Transverse colon (tissue), 4 donors: ENCODE results near the gene UPB1. TPM values are rescaled to one million over a fixed set of nuclear protein-coding genes. Genes with fewer than 3 reads are reported as not detected.

Source experiments
- DNase-seq: peaks from one replicate; pipeline ENCODE4 v3.0.0-alpha.2; 2019
- H3K27ac ChIP-seq, 4 donors: fragments of 200-600 bp; sonication (generic); 2 replicates each; pipeline ENCODE4 v1.5.1; 2016 to 2018; ENCODE audit warnings: inconsistent platforms in 4 of 4
- H3K27me3 ChIP-seq: fragments of 200-600 bp; sonication (generic); 2 replicates; pipeline ENCODE4 v1.5.1; 2017; ENCODE audit warnings: inconsistent platforms
- H3K36me3 ChIP-seq, 4 donors: fragments of 200-600 bp; sonication (generic); 2 replicates each; pipeline ENCODE4 v1.5.1; 2017 to 2019; ENCODE audit warnings: inconsistent platforms in 4 of 4
- H3K4me1 ChIP-seq, 4 donors: fragments of 200-600 bp; sonication (generic); 2 replicates each; pipeline ENCODE4 v1.5.1; 2017 to 2020; ENCODE audit warnings: inconsistent platforms in 4 of 4
- H3K4me3 ChIP-seq, 4 donors: fragments of 200-600 bp; sonication (generic); 1 replicate in 1 of 4; 2 replicates in 3 of 4; pipeline versions ENCODE4 v1.5.1 to v1.6.1; 2017 to 2019; ENCODE audit warnings: inconsistent platforms in 4 of 4
- H3K9me3 ChIP-seq, 2 donors: fragments of 200-600 bp; sonication (generic); 2 replicates each; pipeline ENCODE4 v1.5.1; 2017 to 2019; ENCODE audit warnings: inconsistent platforms in 2 of 2
- CTCF ChIP-seq, 5 experiments: fragments of 200-600 bp in 3 of 5; fragments of 450-650 bp in 2 of 5; sonication (generic) in 3 of 5; IDR thresholded peaks; 1 replicate in 2 of 5; 2 replicates in 3 of 5; pipeline ENCODE4 v1.5.1; 2016 to 2017; ENCODE audit warnings: antibody characterized with exemption in 5 of 5, inconsistent platforms in 3 of 5, mild to moderate bottlenecking in 2 of 5, moderate library complexity in 1 of 5
- EP300 ChIP-seq: sonication (generic); formaldehyde crosslinking; IDR thresholded peaks from one replicate; pipeline ENCODE4 v1.6.1; 2017; ENCODE audit warnings: antibody characterized with exemption, low read depth
- POLR2A ChIP-seq: fragments of 450-650 bp; IDR thresholded peaks from one replicate; pipeline ENCODE4 v1.6.1; 2016; ENCODE audit warnings: antibody characterized with exemption, mild to moderate bottlenecking, moderate library complexity
- POLR2AphosphoS5 ChIP-seq, 3 donors: sonication (generic); formaldehyde crosslinking; IDR thresholded peaks; one replicate each; pipeline ENCODE4 v1.6.1; 2016; ENCODE audit warnings: antibody characterized with exemption in 3 of 3
- WGBS, 2 donors: methylation state at CpG; one replicate each; pipeline ENCODE4 v1.1.5; 2018; ENCODE audit warnings: low coverage in 1 of 2; 5-methylcytosine and 5-hydroxymethylcytosine counted together
- in situ Hi-C, 4 donors: fragments of 200-750 bp; cut with MboI; loops; one replicate each; pipeline versions ENCODE4 v1.15.0 to v1.15.1; 2017; ENCODE audit warnings: low sequenced_read_pairs in 3 of 4, low pct_ligation_motif_present in 1 of 4, low pct_unique_long_range_greater_than_20kb in 1 of 4
- intact Hi-C: fragments of 100-400 bp; cut with DNase I; formaldehyde crosslinking; loops from one replicate; pipeline ENCODE4 v1.15.1; 2023; ENCODE audit warnings: low total_unique reads
- total RNA-seq, 4 donors: library from RNA; depleted of rRNA; stranded (reverse); fragments of >200 nt; gene quantifications; one replicate each; pipeline ENCODE4 v1.1.0, GENCODE V29; 2016

The UPB1 gene
- total RNA-seq, 4 donors from 2014 or later, result 0.32 TPM; not detected in 3

DNA sequence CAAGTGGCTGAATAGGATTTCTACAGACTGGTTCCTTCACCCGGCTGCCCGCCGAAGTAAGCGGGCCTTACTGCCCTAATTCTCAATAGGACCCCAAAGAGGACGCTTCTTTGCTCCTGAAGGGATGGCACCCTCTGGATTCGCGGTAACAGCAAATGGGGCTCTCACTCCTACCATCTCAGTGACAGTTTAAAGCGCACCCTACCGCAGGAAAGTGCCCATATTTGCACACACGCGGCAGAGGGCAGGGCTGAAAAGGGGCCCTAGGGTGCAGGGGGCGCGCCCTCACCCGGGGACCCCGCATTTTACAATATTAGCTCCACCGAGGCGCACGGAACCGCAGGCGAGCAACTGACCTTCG lies 985 bp upstream of the UPB1 start:
- Histone ChIP-seq H3K4me3 (peak overlapping the region in 2 of 4 donors; percentile 15 to 26), H3K36me3 (no peaks in the 10 kb centered on the region), H3K27ac (no peak overlapping the region), H3K9me3 (no peaks in the 10 kb centered on the region), H3K4me1 (peaks cover 0 to 9% (median 8%) of the 10 kb centered on the region in 4 donors), H3K27me3 (peaks cover 42% of the 10 kb centered on the region)
- in situ Hi-C loops (no loop called here), intact Hi-C loops (no loop called here)
- 52% methylated on average over 21 of the region's 21 CpGs; no CpG with 5 or more reads in 1 of the 2 donors for WGBS, 2 donors
- TF ChIP-seq EP300 (no peak), POLR2A (no peak), CTCF (IDR thresholded peaks at IDR 0.05) (no peak), POLR2AphosphoS5 (IDR thresholded peaks at IDR 0.05) (no peak)
- no peak for DNase-seq

DNA sequence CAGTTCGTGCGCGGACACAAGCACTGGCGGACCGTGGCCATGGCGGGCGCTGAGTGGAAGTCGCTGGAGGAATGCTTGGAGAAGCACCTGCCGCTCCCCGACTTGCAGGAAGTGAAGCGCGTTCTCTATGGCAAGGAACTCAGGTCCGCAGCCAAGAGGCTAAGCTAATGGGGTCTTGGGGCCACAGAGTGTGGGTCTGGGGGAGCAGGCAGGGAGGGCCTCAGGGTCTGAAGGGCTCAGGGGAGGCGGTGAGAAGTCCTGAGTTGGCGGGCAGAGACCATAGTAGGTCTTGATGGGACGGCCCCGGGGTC lies 188 bp downstream of the UPB1 start:
- Histone ChIP-seq H3K27me3 (peaks cover 42% of the 10 kb centered on the region), H3K36me3 (no peaks in the 10 kb centered on the region), H3K27ac (no peak overlapping the region), H3K4me3 (no peak overlapping the region), H3K4me1 (peaks cover 0 to 9% (median 8%) of the 10 kb centered on the region in 4 donors), H3K9me3 (no peaks in the 10 kb centered on the region)
- intact Hi-C loops, result no loop called here
- WGBS, 2 donors, result 96% methylated on average over 17 of the region's 17 CpGs; no CpG with 5 or more reads in 1 of the 2 donors
- no peak for DNase-seq
- no peak for TF ChIP-seq POLR2A
- TF ChIP-seq EP300, result no peak
- TF ChIP-seq CTCF (IDR thresholded peaks at IDR 0.05), result no peak
- TF ChIP-seq POLR2AphosphoS5 (IDR thresholded peaks at IDR 0.05), result no peak
- in situ Hi-C loops, result no loop called here

GRCh38 chr22:24496234-24496633 lies 1.1 kb downstream of the UPB1 start:
- WGBS, 2 donors, result 80 to 85% methylated on average over 1 to 5 of the region's 5 CpGs
- Histone ChIP-seq H3K27me3 (peaks cover 42% of the 10 kb centered on the region), H3K36me3 (no peaks in the 10 kb centered on the region), H3K27ac (no peak overlapping the region), H3K4me3 (no peak overlapping the region), H3K9me3 (no peaks in the 10 kb centered on the region), H3K4me1 (peaks cover 0 to 9% (median 8%) of the 10 kb centered on the region in 4 donors)
- DNase-seq, result no peak
- intact Hi-C loops (no loop called here), in situ Hi-C loops (no loop called here)
- no peak for TF ChIP-seq POLR2AphosphoS5 (IDR thresholded peaks at IDR 0.05)
- no peak for TF ChIP-seq CTCF (IDR thresholded peaks at IDR 0.05)
- TF ChIP-seq EP300, result no peak
- TF ChIP-seq POLR2A, result no peak

GRCh38 chr22:24496661-24497060 lies 1.5 kb downstream of the UPB1 start:
- peaks cover 0 to 9% (median 8%) of the 10 kb centered on the region in 4 donors for H3K4me1 ChIP-seq
- no peaks in the 10 kb centered on the region for H3K9me3 ChIP-seq
- no peak for TF ChIP-seq CTCF (IDR thresholded peaks at IDR 0.05)
- no peak for TF ChIP-seq POLR2A
- TF ChIP-seq EP300, result no peak
- no peak for TF ChIP-seq POLR2AphosphoS5 (IDR thresholded peaks at IDR 0.05)
- H3K27ac ChIP-seq, result no peak overlapping the region
- DNase-seq, result no peak
- H3K27me3 ChIP-seq, result peaks cover 38% of the 10 kb centered on the region
- 82 to 83% methylated on average over 2 of the region's 2 CpGs for WGBS, 2 donors
- in situ Hi-C loops (no loop called here), intact Hi-C loops (no loop called here)
- no peaks in the 10 kb centered on the region for H3K36me3 ChIP-seq
- H3K4me3 ChIP-seq, result no peak overlapping the region
